ENCODE results near the gene MAT2A. TPM values are rescaled to one million over a fixed set of nuclear protein-coding genes. Genes with fewer than 3 reads are reported as not detected.
"Not testable (repeated sequence)": the region's sequence is repeated elsewhere in the genome, so short reads cannot be mapped to it uniquely, and the experiment has no call there.

Gene MAT2A
- total RNA-seq, 1 donor from 2014 or later: 55.4 TPM

- FAIRE-seq (no peak), DNase-seq (ENCODE audit: low spot score in 2 of 2) (no peak)
Observed at GRCh38 chr2:85577386-85578242, 38.6 kb downstream of the MAT2A start, which contains the start of gene VAMP8. TSS of gene VAMP8 (plus strand) at chr2:85577586. CDS start at chr2:85577647, 61 bp downstream.

- DNase-seq (ENCODE audit: low spot score in 2 of 2): no peak
- no peak for FAIRE-seq
Observed at GRCh38 chr2:85578243-85579180, 39.5 kb downstream of the MAT2A start.

GRCh38 chr2:85579266-85579935 is 40.4 kb downstream of the MAT2A start:
- DNase-seq (ENCODE audit: low spot score in 2 of 2): peak; percentile 34 to 49

GRCh38 chr2:85580206-85580605 is 41.2 kb downstream of the MAT2A start:
- no peak for FAIRE-seq

More at GRCh38 chr2:85579266-85579935, 40.4 kb downstream of the MAT2A start:
- FAIRE-seq: no peak

GRCh38 chr2:85582492-85582891 is 43.5 kb downstream of the MAT2A start:
- DNase-seq (ENCODE audit: low spot score in 2 of 2) (no peak), FAIRE-seq (no peak)

More at GRCh38 chr2:85580206-85580605, 41.2 kb downstream of the MAT2A start:
- no peak for DNase-seq (ENCODE audit: low spot score in 2 of 2)

GRCh38 chr2:85583667-85584353 is 44.8 kb downstream of the MAT2A start:
- FAIRE-seq (no peak), DNase-seq (ENCODE audit: low spot score in 2 of 2) (no peak)

GRCh38 chr2:85584354-85584856 is 45.4 kb downstream of the MAT2A start, which contains the start of gene VAMP5:
TSS of gene VAMP5 (plus strand) at chr2:85584431. CDS start at chr2:85584491, 60 bp downstream.
- DNase-seq (ENCODE audit: low spot score in 2 of 2) (peak; percentile 49 to 62), FAIRE-seq (no peak)

GRCh38 chr2:85584857-85585780 is 46.2 kb downstream of the MAT2A start:
- FAIRE-seq (no peak), DNase-seq (ENCODE audit: low spot score in 2 of 2) (peak in 1 of 2 donors; percentile 39)

GRCh38 chr2:85585781-85586105 is 46.8 kb downstream of the MAT2A start:
- DNase-seq (ENCODE audit: low spot score in 2 of 2): peak in 1 of 2 donors; percentile 55
- FAIRE-seq: no peak

- FAIRE-seq (no peak), DNase-seq (ENCODE audit: low spot score in 2 of 2) (no peak)
Observed at GRCh38 chr2:85588236-85588635, 49.3 kb downstream of the MAT2A start.

- DNase-seq (ENCODE audit: low spot score in 2 of 2): no peak
- no peak for FAIRE-seq
Observed at GRCh38 chr2:85588645-85589044, 49.7 kb downstream of the MAT2A start.

- FAIRE-seq (no peak), DNase-seq (ENCODE audit: low spot score in 2 of 2) (no peak)
Observed at GRCh38 chr2:85589181-85589580, 50.2 kb downstream of the MAT2A start.

GRCh38 chr2:85589982-85590791 is 51.2 kb downstream of the MAT2A start:
- peak in 1 of 2 donors; percentile 37 for DNase-seq (ENCODE audit: low spot score in 2 of 2)

GRCh38 chr2:85590950-85591349 is 52.0 kb downstream of the MAT2A start:
- FAIRE-seq (no peak), DNase-seq (ENCODE audit: low spot score in 2 of 2) (no peak)

More at GRCh38 chr2:85589982-85590791, 51.2 kb downstream of the MAT2A start:
- FAIRE-seq: no peak

GRCh38 chr2:85591563-85591962 is 52.6 kb downstream of the MAT2A start:
- FAIRE-seq (no peak), DNase-seq (ENCODE audit: low spot score in 2 of 2) (no peak)

- DNase-seq (ENCODE audit: low spot score in 2 of 2); FAIRE-seq: not testable (repeated sequence)
Observed at GRCh38 chr2:85592299-85592698, 53.3 kb downstream of the MAT2A start.

- no peak for FAIRE-seq
Observed at GRCh38 chr2:85593023-85593422, 54.1 kb downstream of the MAT2A start.

More at GRCh38 chr2:85593023-85593422, 54.1 kb downstream of the MAT2A start:
- DNase-seq (ENCODE audit: low spot score in 2 of 2): no peak

All from frontal cortex (tissue), 4 donors.